Neural progenitor cell (in vitro differentiated cells): Measurements from ENCODE around the gene ATF5. TPM values are rescaled to one million over a fixed set of nuclear protein-coding genes. Genes with fewer than 3 reads are reported as not detected.

Source experiments
- DNase-seq: peaks from one replicate; pipeline ENCODE4 v3.0.0-alpha.2; 2016; ENCODE audit warnings: low spot score
- H2AFZ ChIP-seq: fragments of 200-600 bp; sonication (generic); replicated peaks from 2 replicates; pipeline ENCODE4 v1.6.1; 2016; ENCODE audit warnings: antibody characterized with exemption
- H3F3A ChIP-seq: fragments of 200-600 bp; sonication (generic); 2 replicates; pipeline ENCODE4 v1.6.1; 2016; ENCODE audit warnings: antibody characterized with exemption, low read depth
- H3K27ac ChIP-seq: fragments of 200-600 bp; sonication (generic); 2 replicates; pipeline ENCODE4 v1.5.1; 2016; ENCODE audit warnings: mild to moderate bottlenecking
- H3K27me3 ChIP-seq: fragments of 200-600 bp; sonication (generic); 2 replicates; pipeline ENCODE4 v1.6.1; 2016; ENCODE audit warnings: mild to moderate bottlenecking, moderate library complexity
- H3K36me3 ChIP-seq: fragments of 200-600 bp; sonication (generic); 2 replicates; pipeline ENCODE4 v1.5.1; 2016
- H3K4me1 ChIP-seq: fragments of 200-600 bp; sonication (generic); 2 replicates; pipeline ENCODE4 v1.6.1; 2016; ENCODE audit warnings: mixed run types
- H3K4me2 ChIP-seq: fragments of 200-600 bp; sonication (generic); 2 replicates; pipeline ENCODE4 v1.6.1; 2016
- H3K4me3 ChIP-seq: fragments of 200-600 bp; sonication (generic); 2 replicates; pipeline ENCODE4 v1.5.1; 2016
- H3K79me2 ChIP-seq: fragments of 200-600 bp; sonication (generic); 2 replicates; pipeline ENCODE4 v1.6.1; 2016; ENCODE audit warnings: low read depth
- H3K9ac ChIP-seq: fragments of 200-600 bp; sonication (generic); 2 replicates; pipeline ENCODE4 v1.6.1; 2016
- H3K9me3 ChIP-seq: fragments of 200-600 bp; sonication (generic); 2 replicates; pipeline ENCODE4 v1.5.1; 2016; ENCODE audit warnings: low read depth
- H4K20me1 ChIP-seq: fragments of 200-600 bp; sonication (generic); 2 replicates; pipeline ENCODE4 v1.6.1; 2016; ENCODE audit warnings: low read depth
- H3K27ac Mint-ChIP-seq: 3 replicates; pipeline ENCODE4 v1.8.0; 2021; ENCODE audit warnings: mixed read lengths
- H3K27me3 Mint-ChIP-seq: 2 replicates; pipeline ENCODE4 v1.8.0; 2022; ENCODE audit warnings: low read depth, mild to moderate bottlenecking, inconsistent platforms, moderate library complexity, mixed read lengths; ENCODE audit not compliant: insufficient read depth
- H3K36me3 Mint-ChIP-seq: 3 replicates; pipeline ENCODE4 v1.8.0; 2021; ENCODE audit warnings: mixed read lengths
- H3K4me1 Mint-ChIP-seq: 3 replicates; pipeline ENCODE4 v1.8.0; 2021; ENCODE audit warnings: mixed read lengths
- H3K4me3 Mint-ChIP-seq: 3 replicates; pipeline ENCODE4 v1.8.0; 2021; ENCODE audit warnings: mild to moderate bottlenecking, moderate library complexity, mixed read lengths
- H3K9me3 Mint-ChIP-seq: 3 replicates; pipeline ENCODE4 v1.8.0; 2020; ENCODE audit warnings: mixed read lengths
- CTCF ChIP-seq: fragments of 200-600 bp; sonication (generic); IDR thresholded peaks from 2 replicates; pipeline ENCODE4 v1.5.1; 2017; ENCODE audit warnings: antibody characterized with exemption, mild to moderate bottlenecking
- EZH2 ChIP-seq: fragments of 200-600 bp; sonication (generic); IDR thresholded peaks from 2 replicates; pipeline ENCODE4 v1.6.1; 2017; ENCODE audit warnings: antibody characterized with exemption, mild to moderate bottlenecking, moderate library complexity
- EZH2phosphoT487 ChIP-seq: fragments of 200-600 bp; sonication (generic); IDR thresholded peaks from 2 replicates; pipeline ENCODE4 v1.6.1; 2017; ENCODE audit warnings: antibody characterized with exemption
- total RNA-seq: library from RNA; depleted of rRNA; stranded (reverse); fragments of >200 nt; gene quantifications from 2 replicates; pipeline ENCODE4 v1.2.3, GENCODE V29; 2015; ENCODE audit warnings: low replicate concordance

Gene ATF5
- total RNA-seq, 1 donor from 2014 or later, result 1.6 TPM

- Histone ChIP-seq H3K4me3 (no peak overlapping the region), H3K9me3 (no peaks in the 10 kb centered on the region), H4K20me1 (peaks cover 71% of the 10 kb centered on the region), H3K4me1 (peaks cover 9% of the 10 kb centered on the region), H2AFZ (no peak overlapping the region), H3K36me3 (no peaks in the 10 kb centered on the region), H3F3A (peaks cover 19% of the 10 kb centered on the region), H3K4me2 (no peak overlapping the region), H3K79me2 (peaks cover 88% of the 10 kb centered on the region), H3K9ac (no peak overlapping the region), H3K27me3 (no peaks in the 10 kb centered on the region), H3K27ac (no peak overlapping the region)
- Mint-ChIP-seq H3K27me3 (peaks cover 18% of the 10 kb centered on the region), H3K4me1 (peaks cover 44% of the 10 kb centered on the region), H3K4me3 (no peak overlapping the region), H3K9me3 (no peaks in the 10 kb centered on the region), H3K27ac (no peak overlapping the region), H3K36me3 (peaks cover 21% of the 10 kb centered on the region)
- TF ChIP-seq CTCF, result no peak
- TF ChIP-seq EZH2, result no peak
- TF ChIP-seq EZH2phosphoT487, result no peak
- DNase-seq, result no peak
Observed at GRCh38 chr19:49925486-49925885, 3.5 kb upstream of the ATF5 start.

GRCh38 chr19:49926515-49926914, 2.5 kb upstream of the ATF5 start:
- H3K9ac ChIP-seq, result no peak overlapping the region

DNA sequence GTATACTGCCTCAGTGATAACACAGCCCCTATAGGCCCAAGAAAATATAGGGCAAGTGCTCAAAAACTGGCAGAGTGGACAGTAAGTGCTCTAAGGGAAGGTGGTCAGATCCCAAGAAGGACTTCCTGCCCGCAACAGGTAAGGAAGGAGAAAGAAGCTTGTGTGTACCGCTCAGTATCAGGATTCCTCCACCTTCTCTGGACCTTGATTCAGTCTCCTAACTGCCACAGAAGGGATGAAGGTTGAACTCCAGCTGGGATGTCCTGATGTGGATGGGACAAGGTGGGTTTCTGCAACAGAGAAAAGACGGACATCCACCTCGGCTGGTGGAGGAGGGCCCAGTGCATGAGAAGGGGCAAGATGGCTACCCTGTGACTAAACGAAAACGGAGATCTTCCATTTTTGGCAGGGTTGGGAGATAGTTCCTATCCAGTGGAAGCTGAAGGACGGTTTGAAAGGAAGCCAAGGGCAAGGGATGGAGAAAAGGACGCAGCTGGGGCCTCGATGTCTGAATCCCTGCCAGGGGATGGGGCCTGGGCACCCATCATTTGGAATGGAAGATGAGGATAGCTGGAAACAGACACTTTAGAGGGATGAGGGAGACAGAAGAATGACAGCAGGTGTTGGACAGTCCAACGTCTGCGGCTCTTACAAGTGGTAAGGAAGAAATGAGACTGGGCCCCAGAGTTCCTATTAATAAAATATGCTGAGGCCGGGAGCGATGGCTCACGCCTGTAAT, 1.3 kb upstream of the ATF5 start:
- no peak for DNase-seq
- peak overlapping the region; percentile 76 for H3K4me3 ChIP-seq
- peaks cover 66% of the 10 kb centered on the region for H3K79me2 ChIP-seq
- no peaks in the 10 kb centered on the region for H3K36me3 ChIP-seq
- no peak overlapping the region for H3K27ac ChIP-seq
- peaks cover 14% of the 10 kb centered on the region for H3K36me3 Mint-ChIP-seq
- TF ChIP-seq CTCF, result no peak
- TF ChIP-seq EZH2, result no peak
- no peak for TF ChIP-seq EZH2phosphoT487
- H3F3A ChIP-seq, result peaks cover 27% of the 10 kb centered on the region
- H3K9me3 ChIP-seq, result no peaks in the 10 kb centered on the region
- no peak overlapping the region for H3K9ac ChIP-seq
- no peak overlapping the region for H2AFZ ChIP-seq
- no peaks in the 10 kb centered on the region for H3K27me3 ChIP-seq
- peaks cover 49% of the 10 kb centered on the region for H4K20me1 ChIP-seq
- no peaks in the 10 kb centered on the region for H3K9me3 Mint-ChIP-seq
- peaks cover 33% of the 10 kb centered on the region for H3K4me1 Mint-ChIP-seq
- H3K4me2 ChIP-seq, result peak overlapping the region; percentile 94
- H3K27me3 Mint-ChIP-seq, result peaks cover 15% of the 10 kb centered on the region
- peak overlapping the region; percentile 9 for H3K27ac Mint-ChIP-seq
- H3K4me1 ChIP-seq, result peaks cover 9% of the 10 kb centered on the region
- H3K4me3 Mint-ChIP-seq, result peak overlapping the region; percentile 95

More at GRCh38 chr19:49926515-49926914, 2.5 kb upstream of the ATF5 start:
- H3K27ac ChIP-seq, result no peak overlapping the region
- no peak overlapping the region for H3K4me2 ChIP-seq
- DNase-seq, result no peak
- peaks cover 18% of the 10 kb centered on the region for H3K27me3 Mint-ChIP-seq
- H3K27ac Mint-ChIP-seq, result peak overlapping the region; percentile 37
- peaks cover 61% of the 10 kb centered on the region for H4K20me1 ChIP-seq
- peaks cover 78% of the 10 kb centered on the region for H3K79me2 ChIP-seq
- H3K9me3 ChIP-seq, result no peaks in the 10 kb centered on the region
- no peaks in the 10 kb centered on the region for H3K27me3 ChIP-seq
- H3K9me3 Mint-ChIP-seq, result no peaks in the 10 kb centered on the region
- peaks cover 27% of the 10 kb centered on the region for H3F3A ChIP-seq
- peak overlapping the region; percentile 55 for H3K4me3 Mint-ChIP-seq
- H2AFZ ChIP-seq, result no peak overlapping the region
- no peak overlapping the region for H3K4me3 ChIP-seq
- peaks cover 17% of the 10 kb centered on the region for H3K36me3 Mint-ChIP-seq
- TF ChIP-seq CTCF (no peak), EZH2phosphoT487 (no peak), EZH2 (no peak)
- H3K36me3 ChIP-seq, result no peaks in the 10 kb centered on the region
- H3K4me1 Mint-ChIP-seq, result peaks cover 41% of the 10 kb centered on the region
- peaks cover 9% of the 10 kb centered on the region for H3K4me1 ChIP-seq
